T-helper 1 cell (primary cell): Measurements from ENCODE around the gene CLCN4.

ENCODE experiments used
- DNase-seq, 5 donors: peaks; one replicate each; pipeline ENCODE4 v3.0.0-alpha.2; 2012 to 2020

Gene CLCN4

DNA sequence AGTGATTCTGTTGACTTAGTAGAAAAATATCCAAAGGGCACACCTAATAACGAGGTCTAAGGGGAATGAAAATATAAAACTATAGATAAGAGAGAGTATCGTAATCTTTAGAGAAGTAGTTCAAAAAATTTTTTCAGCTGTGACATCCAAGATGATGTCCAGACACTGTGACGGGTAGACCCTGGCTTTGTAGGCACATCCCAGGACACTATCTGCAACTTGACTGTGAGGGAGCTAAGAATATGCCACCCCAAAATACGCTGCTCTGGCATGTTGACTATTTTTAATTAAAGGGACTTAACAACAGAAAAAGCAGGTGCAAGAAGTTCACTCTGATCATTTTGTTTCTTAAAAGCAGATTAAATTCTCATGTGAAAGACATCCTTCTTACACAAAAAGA, 89.5 kb downstream of the CLCN4 start:
- DNase-seq = no peak

- DNase-seq = no peak
Measured at GRCh38 chrX:10246846-10247245, 90.1 kb downstream of the CLCN4 start.

DNA sequence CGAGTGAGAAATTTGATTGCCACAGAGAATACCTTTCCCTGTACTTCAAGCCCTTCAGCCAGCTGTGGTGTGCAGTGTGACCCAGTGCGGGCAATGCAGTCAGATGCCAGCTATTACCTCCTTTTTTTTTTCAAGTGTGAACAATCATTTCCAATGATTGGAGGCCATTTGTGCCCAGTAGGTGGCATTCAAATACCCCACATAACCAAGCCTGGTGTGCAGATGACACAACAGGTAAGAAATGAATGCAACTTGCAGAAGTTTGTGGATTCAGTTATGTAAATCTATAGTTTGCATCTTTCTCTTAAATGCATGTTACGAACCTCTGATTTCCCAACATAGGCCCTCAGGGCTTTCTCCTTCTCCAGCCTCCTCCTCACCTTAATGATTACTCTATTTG, 98.0 kb downstream of the CLCN4 start:
- DNase-seq = no peak

DNA sequence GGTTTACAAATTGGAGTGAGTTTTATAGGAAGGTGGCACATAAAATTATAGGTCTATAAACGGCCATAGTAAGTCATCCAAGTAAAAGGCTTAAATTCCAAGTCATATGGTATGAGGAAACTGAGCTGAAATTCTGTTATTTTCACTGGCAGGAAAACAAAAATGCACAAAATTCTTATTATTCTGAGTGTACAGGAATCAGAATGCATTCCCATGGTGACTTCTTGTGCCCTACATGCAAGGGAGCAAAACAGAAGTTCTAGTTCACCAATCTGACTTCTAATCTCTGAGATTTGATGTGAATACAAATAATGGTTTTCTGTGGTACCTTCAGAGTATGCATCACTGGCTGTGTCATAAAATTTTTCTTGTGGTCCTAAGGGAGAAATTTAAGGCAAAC, 102.9 kb downstream of the CLCN4 start:
- DNase-seq = no peak

- no peak for DNase-seq
Measured at GRCh38 chrX:10265775-10266174, 109.0 kb downstream of the CLCN4 start.

DNA sequence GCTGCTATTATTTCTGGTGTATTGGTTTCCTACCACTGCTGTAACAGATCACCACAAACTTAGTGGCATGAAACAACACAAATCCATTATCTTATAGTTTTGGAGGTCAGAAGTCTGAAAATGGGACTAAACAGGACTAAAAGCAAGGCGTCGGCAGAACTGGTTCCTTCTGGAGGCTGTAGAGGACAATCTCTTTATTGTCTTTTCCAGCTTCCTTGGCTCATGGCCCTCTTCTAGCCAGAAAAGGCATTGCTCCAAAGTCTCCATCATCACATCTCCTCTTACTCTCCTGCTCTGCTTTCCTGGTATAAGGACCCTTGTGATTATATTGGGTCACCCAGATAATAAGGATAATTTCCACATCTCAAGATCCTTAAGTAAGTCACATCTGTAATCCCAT, 121.9 kb downstream of the CLCN4 start:
- no peak for DNase-seq

DNA sequence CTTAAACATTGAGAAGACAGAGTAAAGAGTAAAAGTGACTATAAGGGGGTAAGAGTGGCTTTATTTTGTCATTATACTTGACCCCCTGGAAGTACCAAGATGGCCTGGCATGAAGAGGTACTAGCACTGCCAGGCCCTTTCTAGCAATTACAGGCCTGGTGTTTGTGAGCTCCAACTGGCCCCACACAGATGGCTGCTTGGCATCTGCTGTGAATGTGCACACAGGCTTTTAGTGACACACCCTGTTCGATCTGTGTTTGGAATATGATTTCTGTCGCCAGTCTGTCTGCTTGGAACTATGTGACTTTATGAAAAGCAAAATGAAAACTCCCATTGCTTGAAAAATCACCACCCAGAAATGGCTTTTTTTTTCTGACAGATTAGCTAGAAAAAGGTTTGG, 123.3 kb downstream of the CLCN4 start:
- DNase-seq = no peak

DNA sequence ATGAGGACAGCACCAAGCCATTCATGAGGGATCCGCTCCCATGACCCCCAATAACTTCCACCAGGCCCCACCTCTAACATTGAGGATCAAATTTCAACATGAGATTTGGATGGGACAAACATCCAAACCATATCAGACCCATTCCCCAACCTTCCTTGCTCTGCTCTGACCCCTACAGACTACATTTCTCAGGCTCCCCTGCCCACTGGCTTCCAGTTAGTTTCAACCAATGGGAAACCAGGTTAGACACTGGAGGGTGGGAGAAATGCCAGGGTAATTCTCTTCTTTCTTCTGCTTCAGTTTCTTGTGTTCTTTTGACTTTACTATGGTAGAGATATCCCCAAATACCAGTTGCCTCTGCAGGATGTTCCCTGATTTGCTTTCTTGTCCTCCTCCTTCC, 125.7 kb downstream of the CLCN4 start:
- DNase-seq = no peak

DNA sequence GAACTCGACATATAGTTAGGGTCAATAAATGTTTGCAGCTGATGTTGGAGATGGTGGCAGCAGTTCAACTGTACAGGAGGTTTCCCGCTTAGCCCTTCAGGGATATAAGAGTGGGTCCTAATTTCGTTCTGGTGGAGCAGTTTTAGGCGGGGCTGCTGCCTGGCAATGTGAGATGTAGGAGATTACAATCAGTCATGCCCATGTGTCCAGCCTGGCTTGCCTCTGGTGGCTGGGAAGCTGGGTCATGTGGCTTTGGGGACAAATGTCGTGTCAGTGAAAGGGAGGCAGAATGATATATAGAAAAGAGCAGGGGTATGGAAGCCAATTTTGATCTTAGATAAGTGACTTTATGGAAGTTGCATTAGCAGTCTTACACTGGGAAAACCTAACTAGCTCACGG, 129.4 kb downstream of the CLCN4 start:
- no peak for DNase-seq
